Effector CD4-positive, alpha-beta T cell (primary cell): ENCODE results near the gene PPARG.
"Not testable (repeated sequence)": the region's sequence is repeated elsewhere in the genome, so short reads cannot be mapped to it uniquely, and the experiment has no call there.

Source experiments
- DNase-seq: peaks from one replicate; pipeline ENCODE4 v3.0.0-alpha.2; 2020
- total RNA-seq: gene quantifications from one replicate; lab custom pipeline; 2026; lab: John Stamatoyannopoulos, UW

The PPARG gene
- 0.94 reads per million for total RNA-seq

DNA sequence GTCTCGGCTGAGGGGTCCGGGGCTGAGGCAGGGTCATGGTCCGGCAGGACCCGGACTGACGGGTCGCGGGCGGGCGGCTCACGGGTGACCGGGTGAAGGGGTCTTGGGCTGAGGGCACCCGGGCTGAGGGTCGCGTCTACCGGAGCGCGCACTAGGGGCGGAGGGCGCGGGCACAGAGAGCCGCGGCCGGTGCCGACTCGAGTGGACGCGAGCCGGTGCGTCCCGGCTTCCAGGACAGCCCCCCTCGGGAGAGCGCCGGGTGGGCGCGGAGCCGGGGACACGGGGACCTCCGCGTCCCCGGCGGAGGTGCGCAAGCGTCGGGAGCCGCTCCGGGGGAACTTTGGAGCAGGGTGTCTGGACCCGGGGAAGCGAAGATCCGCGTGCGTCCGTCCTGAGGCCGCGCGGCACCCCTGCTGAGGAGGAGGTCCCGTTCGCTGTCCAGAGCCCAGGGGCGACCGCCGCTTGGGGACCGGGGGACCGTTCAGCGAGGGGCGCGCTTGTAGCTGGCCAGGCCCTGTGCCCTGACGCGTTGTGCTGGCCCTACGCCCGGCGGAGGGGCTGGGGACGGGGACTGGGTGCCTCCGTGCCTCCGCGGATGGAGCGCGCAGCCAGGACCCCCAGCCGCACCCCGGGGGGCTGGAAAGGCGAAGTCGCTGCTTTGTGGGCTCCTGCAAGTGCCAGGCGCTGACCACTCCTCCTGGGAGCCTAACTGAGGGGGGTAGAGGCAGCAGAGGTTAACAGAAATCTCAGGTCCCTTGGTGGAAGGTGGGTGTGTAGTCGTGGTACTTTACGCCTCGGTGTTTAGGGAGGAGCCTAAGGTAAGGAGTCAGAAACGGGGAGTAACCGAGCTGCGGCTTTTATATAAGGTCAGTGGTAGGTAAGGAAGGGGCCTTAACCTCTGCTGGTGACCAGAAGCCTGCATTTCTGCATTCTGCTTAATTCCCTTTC is at the start of gene PPARG:
TSS of gene PPARG (plus strand) at position 889 of the 948 bp plus-strand sequence. CDS start 90,642 bp downstream, outside the sequence.
- no peak for DNase-seq

DNA sequence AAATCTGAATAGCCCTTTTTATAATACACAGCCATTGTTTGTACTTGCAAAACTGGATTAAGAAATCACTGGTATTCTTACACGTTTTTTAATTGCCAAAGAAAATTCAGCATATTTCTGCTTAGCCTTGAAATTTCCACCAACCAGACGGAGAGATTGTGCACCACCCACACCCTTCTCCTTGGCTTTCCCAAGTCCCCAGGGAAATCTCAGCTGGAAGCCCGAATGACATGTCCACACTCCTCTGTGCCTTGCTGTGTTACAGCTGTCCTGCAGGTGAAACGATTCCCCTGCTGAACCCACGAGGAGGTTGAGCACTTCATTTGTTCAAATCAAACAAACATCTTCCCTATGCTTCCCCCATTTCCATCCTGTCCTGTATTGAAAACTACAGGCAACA is 49.6 kb upstream of the PPARG start:
- no peak for DNase-seq

DNA sequence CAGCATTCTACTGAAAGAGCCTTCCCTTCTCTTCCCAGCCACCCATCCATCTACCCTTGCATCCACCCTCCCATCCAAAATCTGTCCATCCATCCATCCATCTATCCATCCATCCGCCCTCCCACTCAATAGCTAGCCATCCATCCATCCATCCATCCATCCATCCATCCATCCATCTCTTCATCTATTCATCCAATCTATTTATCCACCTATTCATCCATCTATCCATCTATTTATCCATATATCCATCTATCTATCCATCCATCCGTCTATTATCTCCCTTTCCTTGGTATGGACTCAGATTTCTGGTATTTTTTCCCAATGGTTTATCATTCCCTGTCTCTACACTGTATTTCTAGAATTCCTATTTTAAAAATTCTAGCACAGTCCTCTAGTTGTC is 46.1 kb upstream of the PPARG start:
- DNase-seq: no peak

DNA sequence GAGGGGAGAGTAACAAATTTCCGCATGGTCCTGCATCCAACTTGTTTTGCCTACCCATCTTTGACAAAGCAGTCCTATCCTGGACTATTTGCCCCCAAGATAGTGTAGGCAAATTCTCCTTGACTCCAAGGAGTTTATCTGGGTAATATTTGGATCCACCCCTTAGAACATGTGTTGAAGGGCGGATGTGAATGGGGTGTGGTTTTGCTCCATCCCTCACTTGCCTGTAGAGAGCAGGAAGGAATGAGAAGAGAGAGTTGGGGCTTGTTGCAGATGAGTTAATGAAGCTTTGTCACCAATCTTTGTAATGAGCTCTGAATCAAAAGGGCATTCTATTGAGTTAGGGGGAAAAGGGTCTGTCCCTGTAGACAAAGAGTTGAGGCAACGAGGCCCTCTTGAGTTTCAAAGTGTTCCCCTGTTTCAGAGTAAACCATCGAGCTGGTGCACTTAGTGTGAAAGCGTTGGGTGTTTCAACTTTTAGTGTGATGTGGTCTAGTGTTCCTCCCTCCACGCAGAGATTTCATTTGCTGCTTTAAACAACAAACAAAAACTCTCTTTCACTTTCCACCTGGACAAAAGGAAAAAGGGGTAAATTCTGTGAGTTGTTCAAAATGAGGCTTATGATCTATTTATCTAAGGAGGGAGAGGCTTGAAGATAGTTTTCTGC is 42.2 kb upstream of the PPARG start:
- DNase-seq: no peak

DNA sequence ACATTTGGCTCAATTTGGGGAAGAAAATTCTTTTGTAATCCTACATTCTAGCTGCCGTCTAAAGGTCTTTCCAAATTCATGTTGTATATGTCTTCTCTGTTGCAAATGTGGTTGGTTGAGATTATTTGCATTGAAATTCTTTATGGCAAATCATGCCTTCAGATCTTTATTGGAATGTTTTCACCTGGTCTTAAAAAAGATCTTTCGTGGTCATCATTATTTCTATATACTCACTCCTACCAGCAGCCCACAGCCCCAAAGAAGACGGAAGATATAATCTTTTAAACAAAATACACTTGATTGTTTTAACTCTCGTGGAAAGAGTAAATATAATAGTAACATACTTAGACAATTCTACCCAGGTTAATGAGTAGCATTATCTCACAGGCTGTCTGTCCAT is 41.5 kb upstream of the PPARG start:
- no peak for DNase-seq

DNA sequence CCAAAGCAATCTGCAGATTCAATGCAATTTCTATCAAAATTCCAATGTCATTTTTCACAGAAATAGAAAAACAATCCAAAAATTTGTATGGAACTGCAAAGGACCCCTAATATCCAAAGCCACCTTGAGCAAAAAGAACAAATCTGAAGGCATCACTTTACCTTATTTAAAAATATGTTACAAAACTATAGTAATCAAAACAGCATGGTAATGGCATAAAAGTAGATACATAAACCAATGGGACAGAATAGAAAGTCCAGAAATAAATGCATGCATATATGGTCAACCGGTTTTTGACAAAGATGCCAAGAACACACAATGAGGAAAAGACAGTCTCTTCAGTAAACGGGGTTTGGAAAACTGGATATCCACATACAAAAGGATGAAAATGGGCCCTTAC is 39.4 kb upstream of the PPARG start:
- no peak for DNase-seq

DNA sequence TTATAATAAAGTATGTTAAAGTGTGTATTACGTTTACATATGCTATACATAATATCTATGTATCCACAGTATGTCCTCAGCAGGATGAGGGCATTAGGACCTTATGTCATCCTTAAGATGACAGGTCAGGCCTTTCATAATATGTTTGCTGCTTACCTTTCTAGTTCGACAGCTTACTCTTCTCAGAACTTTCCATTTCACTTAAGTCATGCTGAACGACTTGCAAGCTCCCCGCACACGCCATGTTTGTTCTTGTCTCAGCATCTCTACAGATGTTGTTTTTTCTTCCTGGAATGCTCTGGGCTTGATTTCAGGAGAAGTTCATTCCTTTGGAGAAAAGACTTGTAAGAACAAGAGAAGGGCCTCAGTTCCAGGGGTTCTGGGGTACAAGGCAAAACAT is 36.0 kb upstream of the PPARG start:
- no peak for DNase-seq

DNA sequence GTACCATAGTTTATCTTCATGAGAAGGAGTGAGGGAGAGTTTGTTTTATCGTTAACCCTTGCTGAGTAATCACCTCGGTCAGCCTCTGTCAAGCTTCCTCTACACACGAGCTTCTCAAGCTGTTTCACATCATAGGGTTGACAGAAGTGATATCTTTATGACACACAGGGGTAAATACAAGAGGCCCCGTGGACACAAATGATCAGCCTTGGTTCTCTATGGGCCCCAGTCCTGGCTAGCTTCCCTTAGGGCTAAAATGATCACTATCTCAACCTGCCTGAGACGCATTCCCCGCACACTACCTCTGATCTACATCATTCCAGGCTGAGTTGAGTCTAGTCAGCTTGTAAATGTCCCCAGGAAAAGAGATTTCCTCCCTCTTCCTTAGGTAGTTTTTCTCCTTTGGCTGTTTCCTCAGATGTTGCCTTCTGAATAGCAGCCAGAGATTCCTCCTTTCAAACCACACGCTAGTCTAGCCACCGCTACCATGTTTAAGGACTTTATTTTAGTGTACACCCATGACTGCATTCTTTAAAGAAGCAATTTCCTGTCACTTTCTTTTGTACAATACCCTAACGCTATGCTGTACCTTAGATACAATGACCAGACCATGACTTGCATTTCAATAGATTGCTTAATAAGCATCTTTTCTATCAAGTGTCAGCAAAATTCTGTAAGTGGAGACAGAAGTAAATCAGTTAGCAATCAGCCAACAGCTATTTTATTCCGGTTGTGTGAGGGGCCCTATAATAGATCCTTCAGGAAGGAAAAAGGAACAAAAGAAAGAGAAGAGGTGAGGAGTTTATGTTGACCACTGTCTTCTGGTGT is 35.1 kb upstream of the PPARG start:
- no peak for DNase-seq

DNA sequence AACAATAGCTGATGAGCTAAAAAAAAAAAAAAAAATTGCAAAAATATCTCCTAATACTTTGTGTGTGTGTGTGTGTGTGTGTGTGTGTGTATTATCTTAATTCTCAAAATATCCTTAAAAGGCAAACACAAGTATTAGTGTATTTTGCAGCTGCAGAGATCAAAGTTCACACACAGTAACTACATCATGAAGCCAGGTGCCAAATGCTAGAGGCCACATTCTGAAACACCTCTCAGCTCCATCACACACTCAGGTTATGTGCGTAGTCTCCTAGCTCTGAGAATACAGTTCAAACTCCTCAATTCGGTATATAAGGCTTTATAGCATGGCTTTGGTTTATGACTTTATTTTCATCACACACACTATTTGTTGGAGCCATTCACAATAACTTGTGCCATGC is 33.5 kb upstream of the PPARG start:
- DNase-seq: no peak

DNA sequence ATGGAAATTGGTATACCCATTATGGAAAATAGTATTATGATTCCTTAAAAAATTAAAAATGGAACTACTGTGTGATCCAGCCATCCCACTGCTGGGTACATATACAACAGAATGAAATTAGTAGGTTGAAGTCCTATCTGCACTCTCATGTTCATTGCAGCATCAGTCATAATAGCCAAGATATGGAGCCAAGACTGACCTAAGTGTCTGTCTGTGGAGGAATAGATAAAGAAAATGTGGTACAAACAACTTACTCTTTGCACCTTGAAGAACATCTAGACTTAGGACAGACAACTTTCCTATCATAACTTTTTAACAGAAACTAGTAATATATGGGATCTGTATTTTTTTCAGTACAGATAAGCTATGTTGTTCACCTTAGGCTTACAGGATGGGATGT is 30.0 kb upstream of the PPARG start:
- DNase-seq: no peak

DNA sequence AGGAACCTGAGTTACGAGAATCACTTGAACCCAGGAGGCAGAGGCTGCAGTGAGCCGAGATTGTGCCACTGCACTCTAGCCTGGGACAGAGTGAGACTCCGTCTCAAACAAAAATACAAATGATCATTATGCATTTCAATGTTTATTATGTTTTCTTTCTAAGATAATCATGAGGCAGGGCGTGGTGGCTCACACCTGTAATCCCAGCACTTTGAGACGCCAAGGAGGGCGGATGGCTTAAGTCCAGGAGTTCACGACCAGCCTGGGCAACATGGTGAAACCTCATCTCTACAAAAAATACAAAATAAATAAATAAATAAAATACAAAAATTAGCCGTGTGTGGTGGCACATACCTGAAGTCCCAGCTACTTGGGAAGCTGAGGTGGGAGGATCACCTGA is 26.7 kb upstream of the PPARG start:
- not testable (repeated sequence) for DNase-seq

DNA sequence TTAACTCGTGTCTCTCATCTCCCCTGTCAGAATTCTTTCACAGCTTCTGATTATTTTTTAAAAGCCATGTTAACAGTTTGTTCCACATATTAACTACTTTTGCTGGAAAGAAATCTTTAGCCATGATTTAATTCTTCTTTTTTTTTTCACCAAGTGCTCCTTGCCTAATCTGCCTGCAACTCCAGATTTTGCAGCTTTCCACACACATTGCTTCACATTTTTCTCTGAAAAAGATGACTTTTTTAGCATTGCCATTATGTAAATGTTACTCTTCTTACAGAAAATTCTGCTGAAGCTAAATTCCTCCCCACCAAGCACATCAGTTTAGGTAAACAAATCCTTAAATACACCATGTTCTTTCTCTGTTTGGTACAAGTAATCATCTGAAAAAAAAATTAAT is 23.4 kb upstream of the PPARG start:
- DNase-seq: no peak

DNA sequence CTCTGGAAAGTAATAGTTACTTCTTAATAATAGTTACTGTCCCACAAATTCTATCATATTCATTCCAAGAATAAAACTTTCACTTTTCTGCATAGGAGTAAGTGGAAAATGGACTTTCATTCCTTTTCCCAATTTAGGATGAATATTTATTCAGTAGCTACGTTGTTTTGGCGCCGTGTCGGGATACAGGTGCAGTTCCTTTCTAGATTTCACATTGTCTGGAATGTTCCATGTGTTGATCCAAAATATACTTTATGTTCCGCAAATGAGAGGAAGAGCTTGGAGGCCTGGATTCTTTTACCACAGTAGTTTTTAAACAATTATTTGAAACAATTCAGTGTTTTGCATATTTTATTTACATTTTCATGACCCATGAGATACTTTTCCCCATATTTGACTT is 22.8 kb upstream of the PPARG start:
- no peak for DNase-seq

DNA sequence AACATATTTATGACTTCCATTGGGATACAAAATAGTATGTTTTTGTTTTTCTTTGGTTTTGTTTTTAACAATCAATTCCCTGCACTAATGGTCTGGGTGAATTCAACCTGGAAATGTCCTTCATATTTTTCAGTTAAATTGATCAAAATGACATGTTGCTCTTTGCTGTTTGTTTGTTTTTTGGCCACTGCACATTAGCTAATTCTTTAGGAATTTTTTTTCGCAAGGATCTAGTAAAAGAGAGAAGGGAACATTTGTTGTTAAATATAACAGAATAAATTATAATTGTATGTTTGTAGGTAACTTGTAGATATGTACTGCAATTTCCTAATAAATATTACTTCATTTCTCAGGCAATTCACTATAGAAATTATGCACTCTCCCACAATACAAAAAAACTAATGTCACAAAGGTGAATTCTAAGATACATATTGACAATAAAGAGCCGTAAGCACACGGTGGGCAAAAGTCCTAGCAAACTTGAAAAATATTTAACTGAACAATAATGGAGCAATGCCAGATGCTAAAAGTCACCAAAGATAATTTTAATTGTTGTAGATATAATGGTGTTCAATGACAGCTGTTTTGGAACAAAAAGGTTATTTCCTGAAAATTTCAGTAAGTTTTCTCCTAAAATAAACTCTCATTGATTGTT is 21.4 kb upstream of the PPARG start:
- DNase-seq: no peak

DNA sequence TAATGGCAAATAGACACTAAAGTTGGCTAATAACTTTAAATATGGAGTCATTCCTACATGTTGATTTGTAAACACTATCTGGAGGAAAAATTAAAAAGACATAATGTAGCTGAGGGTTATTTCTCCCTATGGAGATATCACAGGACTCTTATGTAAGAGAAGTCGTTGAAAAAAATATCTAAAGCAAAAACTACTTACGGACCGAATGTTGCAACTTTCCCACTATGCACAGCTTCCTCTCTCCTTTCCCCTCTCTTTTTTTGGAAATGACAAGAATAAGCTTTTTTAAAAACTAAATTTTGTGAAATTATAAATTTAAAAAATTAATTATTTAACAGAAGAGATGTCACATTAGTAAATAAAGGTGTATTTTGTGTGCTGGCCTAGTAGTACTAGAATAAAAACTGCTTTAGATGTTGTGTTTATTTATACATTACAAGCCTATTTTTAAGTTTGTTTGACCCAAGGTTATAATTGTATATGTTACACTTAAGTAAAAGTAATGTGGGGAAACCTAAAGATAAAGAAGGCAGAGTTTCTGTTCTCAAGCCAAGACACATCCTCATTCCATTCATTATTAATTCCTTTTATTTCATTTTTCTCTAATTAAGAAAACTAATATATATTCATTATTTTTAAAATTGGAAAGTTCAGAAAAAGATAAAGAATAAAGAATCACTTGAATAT is 20.7 kb upstream of the PPARG start:
- no peak for DNase-seq

DNA sequence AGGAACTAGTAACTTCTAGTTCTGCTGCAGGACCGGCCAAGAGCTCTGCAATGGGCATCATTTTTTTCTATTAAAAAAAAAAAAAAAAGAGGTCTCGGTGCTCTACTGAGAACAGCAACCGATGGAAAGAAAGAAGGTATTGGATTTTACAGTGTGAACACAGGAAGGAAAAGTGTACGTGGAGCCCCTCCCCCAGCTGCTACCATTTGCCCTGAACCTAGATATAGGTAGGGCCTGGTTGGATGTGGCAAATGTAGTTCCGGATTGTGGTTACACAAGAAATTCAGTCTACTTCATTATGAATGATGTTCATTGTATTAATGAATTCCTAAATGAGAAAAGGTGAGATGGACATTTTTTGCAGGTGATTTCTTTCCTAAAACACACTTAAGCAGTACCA is 17.9 kb upstream of the PPARG start:
- no peak for DNase-seq

DNA sequence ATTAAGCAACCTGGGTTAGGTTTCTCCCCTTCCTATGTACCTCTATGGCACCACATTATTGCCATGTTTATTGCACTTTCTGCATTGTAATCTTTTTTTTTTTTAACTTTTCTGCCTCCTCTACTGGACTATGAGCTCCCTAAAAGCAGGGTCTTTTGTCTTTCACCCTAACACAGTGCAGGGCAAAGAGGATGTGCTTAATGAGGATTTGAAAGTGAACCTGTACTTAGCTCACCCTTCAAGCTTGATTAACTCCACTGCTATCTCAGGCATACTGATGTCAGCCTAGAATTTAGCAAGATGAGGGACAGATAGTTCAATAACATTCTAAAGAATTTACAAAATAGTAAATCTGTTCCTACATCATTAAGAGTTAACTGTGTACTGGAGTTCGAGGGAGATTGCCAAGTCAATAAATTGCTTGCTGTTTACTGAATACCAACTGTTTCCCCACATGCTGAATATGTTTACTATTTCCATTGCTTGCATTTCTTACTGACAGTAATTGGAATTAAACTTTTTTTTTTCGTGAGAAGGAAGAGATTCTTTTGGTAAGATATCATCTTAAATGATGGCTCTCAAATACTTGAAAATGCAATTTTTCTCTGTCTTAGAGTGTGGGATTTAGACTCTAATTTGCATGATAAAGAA is 15.7 kb upstream of the PPARG start:
- no peak for DNase-seq

DNA sequence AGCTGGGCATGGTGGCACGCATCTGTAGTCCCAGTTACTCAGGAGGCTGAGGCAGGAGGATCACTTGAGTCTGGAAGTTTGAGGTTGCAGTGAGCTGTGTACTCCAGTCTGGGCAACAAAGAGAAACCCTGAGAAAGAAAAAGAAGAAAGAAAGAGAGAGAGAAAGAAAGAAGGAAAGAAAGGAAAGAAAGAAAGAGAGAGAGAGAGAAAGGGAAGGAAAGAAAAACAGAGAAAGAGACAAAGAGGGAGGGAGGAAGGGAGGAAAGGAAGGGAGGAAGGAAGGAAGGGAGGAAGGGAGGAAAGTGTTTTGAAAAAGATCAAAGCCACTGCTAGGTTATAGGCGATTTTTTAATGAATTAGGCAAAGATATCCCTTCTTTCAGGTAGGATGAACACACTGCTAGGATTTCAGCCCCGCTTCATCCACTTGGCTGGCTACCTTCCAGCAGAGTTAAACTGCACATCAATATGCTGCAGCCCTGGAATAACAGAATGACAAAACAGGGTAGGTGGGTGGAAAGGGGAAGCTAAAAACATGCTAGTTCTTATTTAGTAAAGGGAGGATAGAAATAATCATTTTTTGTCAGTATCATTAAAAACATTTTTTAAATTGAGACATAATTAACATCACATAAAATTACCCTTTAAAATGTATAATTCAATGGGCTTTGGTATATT is 12.8 kb upstream of the PPARG start:
- no peak for DNase-seq

DNA sequence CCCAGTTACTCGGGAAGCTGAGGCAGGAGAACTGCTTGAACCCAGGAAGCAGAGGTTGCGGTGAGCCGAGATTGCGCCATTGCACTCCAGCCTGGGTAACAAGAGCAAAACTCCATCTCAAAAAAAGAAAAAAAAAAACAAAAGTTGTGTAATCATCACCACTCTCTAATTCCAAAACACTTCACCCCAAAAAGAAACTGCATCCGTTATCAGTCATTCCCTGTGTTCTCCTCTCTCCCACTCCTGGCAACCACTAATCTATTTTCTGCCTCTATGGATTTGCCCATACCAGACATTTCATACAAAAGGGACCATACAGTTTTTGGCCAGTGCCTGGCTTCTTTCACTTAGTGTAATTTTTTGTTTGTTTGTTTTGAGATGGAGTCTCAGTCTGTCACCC is 12.0 kb upstream of the PPARG start:
- not testable (repeated sequence) for DNase-seq

DNA sequence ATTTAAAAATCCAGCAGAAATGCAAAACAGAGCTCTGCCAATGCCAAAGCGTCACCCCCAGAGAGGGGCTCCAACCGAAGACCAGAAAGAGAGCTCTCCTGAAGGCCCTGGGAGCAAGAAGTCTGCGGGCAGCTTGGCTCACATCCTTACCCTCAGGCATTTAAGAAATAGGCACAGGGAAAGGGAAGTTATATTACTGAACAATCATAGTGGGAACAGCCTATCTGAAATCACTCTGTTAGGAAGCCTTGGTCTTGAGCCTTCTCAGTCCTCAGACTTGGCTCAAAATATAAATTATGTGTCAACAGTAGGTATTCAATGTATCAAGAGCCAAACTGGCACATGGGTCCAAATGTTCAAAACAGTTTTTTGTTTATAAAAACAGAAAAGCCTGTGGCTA is 10.3 kb upstream of the PPARG start:
- DNase-seq: no peak
